Tibial artery (tissue), 4 donors: ENCODE results near the gene ADPRHL1.

Source experiments
- DNase-seq, 2 donors: peaks; one replicate each; pipeline ENCODE4 v3.0.0-alpha.2; 2019
- H3K27ac ChIP-seq, 2 donors: fragments of 200-600 bp; sonication (generic) in 1 of 2; 1 replicate in 1 of 2; 2 replicates in 1 of 2; pipeline ENCODE4 v1.5.1; 2018 to 2019; ENCODE audit warnings: mild to moderate bottlenecking in 1 of 2
- H3K27me3 ChIP-seq, 2 donors: fragments of 200-600 bp; sonication (generic) in 1 of 2; one replicate each; pipeline versions ENCODE4 v1.5.1 to v1.6.0; 2016 to 2019
- H3K36me3 ChIP-seq, 3 donors: fragments of 200-600 bp; sonication (generic) in 2 of 3; one replicate each; pipeline ENCODE4 v1.5.1; 2016 to 2019; ENCODE audit warnings: mild to moderate bottlenecking in 2 of 3
- H3K4me1 ChIP-seq, 4 donors: fragments of 200-600 bp; sonication (generic) in 2 of 4; 1 replicate in 3 of 4; 2 replicates in 1 of 4; pipeline ENCODE4 v1.5.1; 2016 to 2019
- H3K4me3 ChIP-seq, 2 donors: fragments of 200-600 bp; sonication (generic) in 1 of 2; 1 replicate in 1 of 2; 2 replicates in 1 of 2; pipeline ENCODE4 v1.5.1; 2018 to 2019; ENCODE audit warnings: mild to moderate bottlenecking in 2 of 2
- H3K9me3 ChIP-seq, 3 donors: fragments of 200-600 bp; sonication (generic) in 1 of 3; one replicate each; pipeline ENCODE4 v1.5.1; 2016 to 2019
- CTCF ChIP-seq, 2 experiments: fragments of 200-600 bp in 1 of 2; fragments of 450-650 bp in 1 of 2; IDR thresholded peaks; one replicate each; pipeline ENCODE4 v1.5.1; 2017 to 2019; ENCODE audit warnings: antibody characterized with exemption in 2 of 2, mild to moderate bottlenecking in 1 of 2, moderate library complexity in 1 of 2
- intact Hi-C: fragments of 100-400 bp; cut with DNase I; formaldehyde crosslinking; loops from one replicate; pipeline ENCODE4 v1.15.0; 2023; ENCODE audit warnings: low total_unique reads

ADPRHL1 gene

GRCh38 chr13:113485545-113485944 is 32.3 kb upstream of the ADPRHL1 start:
- intact Hi-C loops: no loop called here
- H3K4me1 ChIP-seq: peaks cover 0 to 23% (median 16%) of the 10 kb centered on the region in 4 donors
- DNase-seq: no peak
- no peaks in the 10 kb centered on the region for H3K9me3 ChIP-seq
- no peak overlapping the region for H3K27ac ChIP-seq
- no peaks in the 10 kb centered on the region for H3K27me3 ChIP-seq
- no peaks in the 10 kb centered on the region for H3K36me3 ChIP-seq
- no peak for TF ChIP-seq CTCF (IDR thresholded peaks at IDR 0.05)
- H3K4me3 ChIP-seq: no peak overlapping the region

GRCh38 chr13:113483504-113484293 is 30.4 kb upstream of the ADPRHL1 start:
- Histone ChIP-seq H3K27ac (no peak overlapping the region), H3K4me1 (peaks cover 0 to 10% (median 4%) of the 10 kb centered on the region in 4 donors), H3K27me3 (no peaks in the 10 kb centered on the region), H3K9me3 (no peaks in the 10 kb centered on the region), H3K36me3 (peaks cover 4 to 10% (median 7%) of the 10 kb centered on the region in 3 donors), H3K4me3 (no peak overlapping the region)
- intact Hi-C loops: no loop called here
- no peak for TF ChIP-seq CTCF (IDR thresholded peaks at IDR 0.05)
- no peak for DNase-seq

GRCh38 chr13:113483081-113483480 is 29.8 kb upstream of the ADPRHL1 start:
- DNase-seq: no peak
- Histone ChIP-seq H3K9me3 (no peaks in the 10 kb centered on the region), H3K27me3 (no peaks in the 10 kb centered on the region), H3K36me3 (peaks cover 6 to 16% (median 7%) of the 10 kb centered on the region in 3 donors), H3K27ac (no peak overlapping the region), H3K4me3 (no peak overlapping the region), H3K4me1 (peaks cover 0 to 10% (median under 1%) of the 10 kb centered on the region in 4 donors)
- intact Hi-C loops: no loop called here
- no peak for TF ChIP-seq CTCF (IDR thresholded peaks at IDR 0.05)

GRCh38 chr13:113479179-113479578 is 25.9 kb upstream of the ADPRHL1 start:
- TF ChIP-seq CTCF (IDR thresholded peaks at IDR 0.05): no peak
- H3K27ac ChIP-seq: no peak overlapping the region
- no peaks in the 10 kb centered on the region for H3K27me3 ChIP-seq
- H3K9me3 ChIP-seq: no peaks in the 10 kb centered on the region
- no peak overlapping the region for H3K4me3 ChIP-seq
- H3K36me3 ChIP-seq: peaks cover 30 to 38% (median 36%) of the 10 kb centered on the region in 3 donors
- H3K4me1 ChIP-seq: no peaks in the 10 kb centered on the region
- no peak for DNase-seq
- intact Hi-C loops: no loop called here

- H3K27me3 ChIP-seq: no peaks in the 10 kb centered on the region
- TF ChIP-seq CTCF (IDR thresholded peaks at IDR 0.05): no peak
- DNase-seq: no peak
- H3K9me3 ChIP-seq: no peaks in the 10 kb centered on the region
- H3K4me1 ChIP-seq: no peaks in the 10 kb centered on the region
- no peak overlapping the region for H3K27ac ChIP-seq
- H3K36me3 ChIP-seq: peaks cover 39 to 51% (median 48%) of the 10 kb centered on the region in 3 donors
- no peak overlapping the region for H3K4me3 ChIP-seq
- intact Hi-C loops: no loop called here
Measured at GRCh38 chr13:113477724-113478123, 24.4 kb upstream of the ADPRHL1 start.
